HUES64 (cell line): ENCODE results near the gene KCNQ1.
"Not testable (repeated sequence)": the region's sequence is repeated elsewhere in the genome, so short reads cannot be mapped to it uniquely, and the experiment has no call there.

Experiments
- H3K27ac ChIP-seq: 2 replicates; pipeline ENCODE4 v1.7.0; 2013; ENCODE audit warnings: low read depth, low read length, inconsistent platforms
- H3K27me3 ChIP-seq: 2 replicates; pipeline ENCODE4 v1.6.1; 2013; ENCODE audit warnings: mild to moderate bottlenecking, low read length; ENCODE audit not compliant: insufficient read depth
- H3K36me3 ChIP-seq: 2 replicates; pipeline ENCODE4 v1.6.1; 2013; ENCODE audit warnings: mild to moderate bottlenecking, low read length; ENCODE audit not compliant: insufficient read depth
- H3K4me1 ChIP-seq: 2 replicates; pipeline ENCODE4 v1.6.1; 2013; ENCODE audit warnings: mild to moderate bottlenecking, low read length, moderate library complexity; ENCODE audit not compliant: insufficient read depth
- H3K4me3 ChIP-seq: 2 replicates; pipeline ENCODE4 v1.5.1; 2013; ENCODE audit warnings: mild to moderate bottlenecking, low read length, moderate library complexity
- H3K9ac ChIP-seq: 2 replicates; pipeline ENCODE4 v1.6.1; 2013; ENCODE audit warnings: mild to moderate bottlenecking, low read depth, low read length
- H3K9me3 ChIP-seq: 2 replicates; pipeline ENCODE4 v1.6.1; 2013; ENCODE audit warnings: low read depth, low read length; ENCODE audit not compliant: insufficient read depth
- WGBS: fragments of 150-250, 120-280 bp; methylation state at CpG from one replicate; pipeline ENCODE4 v1.1.7; 2013; ENCODE audit warnings: missing lambda C conversion rate; 5-methylcytosine and 5-hydroxymethylcytosine counted together

The KCNQ1 gene

DNA sequence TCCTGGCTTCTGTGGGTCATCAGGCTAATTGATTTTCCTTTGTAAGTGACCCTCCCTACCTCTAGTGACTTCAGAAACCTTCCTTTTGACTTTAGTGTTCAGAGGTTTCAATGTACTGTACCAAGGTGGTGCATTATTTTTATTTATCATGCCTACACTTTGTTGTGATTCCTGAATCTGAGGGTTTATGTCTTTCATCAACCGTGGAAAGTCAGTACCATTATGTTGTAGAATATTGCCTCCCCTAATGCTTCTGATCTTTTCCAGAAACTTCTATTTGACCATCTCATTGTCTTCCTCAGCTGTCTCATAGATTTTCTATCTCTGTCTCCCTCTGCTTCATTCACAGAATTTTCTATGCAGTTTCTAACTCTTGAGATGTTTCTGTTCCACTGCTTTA lies 149.5 kb downstream of the KCNQ1 start:
- 100% methylated on average over 1 of the region's 1 CpG for WGBS
- H3K27me3 ChIP-seq, result peaks cover 97% of the 10 kb centered on the region

DNA sequence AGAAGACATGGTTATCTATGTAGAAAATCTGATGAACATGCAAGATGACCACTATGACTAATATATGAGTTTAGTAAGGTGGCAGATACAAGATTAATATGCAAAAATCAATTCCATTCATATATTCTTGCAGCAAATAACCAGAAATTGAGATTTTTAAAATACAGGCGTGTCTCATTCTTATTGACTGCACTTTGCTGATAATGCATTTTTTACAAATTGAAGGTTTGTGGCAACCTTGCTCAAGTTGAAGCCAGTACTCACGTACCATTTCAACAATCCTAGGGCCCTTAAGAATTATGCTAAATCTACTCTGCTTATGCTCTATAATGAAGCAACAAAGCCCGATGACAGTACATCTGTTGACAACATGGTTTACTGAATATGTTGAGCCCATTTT lies 150.4 kb downstream of the KCNQ1 start:
- no peak overlapping the region for H3K27ac ChIP-seq
- H3K9me3 ChIP-seq, result peaks cover 33% of the 10 kb centered on the region
- H3K27me3 ChIP-seq, result peaks cover 97% of the 10 kb centered on the region
- no peaks in the 10 kb centered on the region for H3K36me3 ChIP-seq
- no peaks in the 10 kb centered on the region for H3K4me1 ChIP-seq
- 94% methylated on average over 3 of the region's 3 CpGs for WGBS
- H3K4me3 ChIP-seq, result no peak overlapping the region
- H3K9ac ChIP-seq, result no peak overlapping the region

More for the DNA sequence above, 149.5 kb downstream of the KCNQ1 start:
- Histone ChIP-seq H3K9me3 (peaks cover 27% of the 10 kb centered on the region), H3K4me3 (no peak overlapping the region), H3K27ac (no peak overlapping the region), H3K4me1 (no peaks in the 10 kb centered on the region), H3K9ac (no peak overlapping the region), H3K36me3 (no peaks in the 10 kb centered on the region)

DNA sequence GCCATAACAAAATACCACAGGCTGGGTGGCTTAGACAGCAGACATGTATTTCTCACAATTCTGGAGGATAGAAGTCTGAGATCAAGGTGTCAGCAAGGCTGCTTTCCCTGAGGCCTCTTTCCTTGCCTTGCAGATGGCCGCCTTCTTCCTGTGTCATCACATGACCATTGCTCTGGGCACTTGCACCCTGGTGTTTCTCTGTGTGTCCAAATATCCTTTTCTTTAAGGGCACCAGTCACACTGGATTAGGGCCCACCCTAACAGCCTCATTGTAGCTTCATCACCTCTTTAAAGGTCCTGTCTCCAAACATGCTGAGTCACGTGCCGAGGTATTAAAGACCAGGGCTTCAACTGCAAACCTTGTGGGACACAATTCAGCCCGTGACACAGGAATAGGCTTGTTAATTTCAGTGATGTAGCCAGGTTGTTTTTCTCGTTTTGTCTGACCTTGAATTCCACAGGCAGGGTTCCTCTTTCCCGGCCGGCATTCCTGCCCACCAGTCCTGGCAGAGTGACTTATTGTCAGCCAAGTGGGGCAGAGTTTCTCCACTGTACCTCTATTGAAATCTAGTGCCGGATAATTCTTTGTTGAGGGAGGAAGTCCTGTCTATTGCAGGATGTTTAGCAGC lies 154.9 kb downstream of the KCNQ1 start:
- Histone ChIP-seq H3K9ac (no peak overlapping the region), H3K27ac (no peak overlapping the region), H3K27me3 (peaks cover 91% of the 10 kb centered on the region), H3K4me3 (no peak overlapping the region), H3K4me1 (no peaks in the 10 kb centered on the region), H3K36me3 (no peaks in the 10 kb centered on the region), H3K9me3 (peaks cover 24% of the 10 kb centered on the region)
- 89% methylated on average over 8 of the region's 8 CpGs for WGBS

DNA sequence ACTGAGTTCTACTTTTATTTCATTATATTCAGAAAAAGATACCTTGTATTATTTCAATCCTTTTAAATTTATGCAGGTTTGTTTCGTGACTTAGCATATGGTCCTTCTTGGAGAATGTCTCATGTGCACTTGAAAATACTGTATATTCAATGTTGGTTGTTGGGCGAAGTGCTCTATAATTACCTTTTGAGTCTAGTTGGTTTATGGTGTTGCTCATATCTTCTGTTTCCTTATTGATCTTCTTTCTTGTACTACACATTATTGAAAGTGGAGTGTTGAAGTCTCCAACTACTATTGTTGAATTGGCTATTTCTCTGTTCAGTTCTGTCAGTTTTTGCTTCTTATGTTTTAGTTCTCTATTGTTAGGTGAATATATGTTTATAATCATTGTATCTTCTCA lies 164.5 kb downstream of the KCNQ1 start:
- H3K9ac ChIP-seq, result no peak overlapping the region
- H3K27ac ChIP-seq, result no peak overlapping the region
- WGBS, result 100% methylated on average over 2 of the region's 2 CpGs
- peaks cover 24% of the 10 kb centered on the region for H3K9me3 ChIP-seq
- H3K4me3 ChIP-seq, result no peak overlapping the region
- peaks cover 91% of the 10 kb centered on the region for H3K27me3 ChIP-seq
- H3K36me3 ChIP-seq, result no peaks in the 10 kb centered on the region
- no peaks in the 10 kb centered on the region for H3K4me1 ChIP-seq

DNA sequence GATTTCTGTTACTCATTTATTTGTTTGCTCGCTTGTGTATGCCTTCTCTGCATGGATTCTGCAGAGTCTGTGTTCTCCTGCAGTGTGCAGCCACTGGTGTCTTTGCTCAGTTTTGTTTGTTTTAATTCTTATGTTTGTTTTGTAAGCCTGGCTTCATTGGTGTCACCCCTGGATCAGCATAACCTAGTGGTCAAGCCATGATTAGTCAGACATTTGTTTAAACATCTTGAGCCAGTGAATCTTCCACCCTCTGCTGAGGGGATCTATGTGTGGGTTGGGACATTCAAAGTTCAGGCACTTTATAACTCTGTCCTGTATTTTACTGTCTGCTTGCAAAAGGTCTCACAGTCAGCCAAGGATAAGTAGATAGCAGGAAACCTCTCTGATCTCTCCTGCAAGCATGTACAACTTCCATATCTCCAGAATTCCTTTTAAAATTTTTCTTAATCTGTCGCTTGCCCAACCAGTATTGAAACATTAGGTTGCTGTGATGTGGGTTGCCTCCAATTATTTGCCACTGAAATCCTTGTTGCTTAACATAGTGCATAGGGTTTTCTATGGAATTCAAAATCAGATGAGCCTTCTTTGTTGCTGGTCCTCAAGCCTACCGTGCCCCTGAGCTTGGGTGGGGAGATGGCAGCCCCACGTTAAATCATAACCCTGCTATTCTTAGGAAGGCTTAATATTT lies 168.2 kb downstream of the KCNQ1 start:
- H3K27me3 ChIP-seq, result peaks cover 96% of the 10 kb centered on the region
- WGBS, result 85% methylated on average over 4 of the region's 4 CpGs
- no peak overlapping the region for H3K4me3 ChIP-seq
- H3K4me1 ChIP-seq, result no peaks in the 10 kb centered on the region
- no peak overlapping the region for H3K27ac ChIP-seq
- peaks cover 36% of the 10 kb centered on the region for H3K9me3 ChIP-seq
- H3K9ac ChIP-seq, result no peak overlapping the region
- H3K36me3 ChIP-seq, result no peaks in the 10 kb centered on the region

DNA sequence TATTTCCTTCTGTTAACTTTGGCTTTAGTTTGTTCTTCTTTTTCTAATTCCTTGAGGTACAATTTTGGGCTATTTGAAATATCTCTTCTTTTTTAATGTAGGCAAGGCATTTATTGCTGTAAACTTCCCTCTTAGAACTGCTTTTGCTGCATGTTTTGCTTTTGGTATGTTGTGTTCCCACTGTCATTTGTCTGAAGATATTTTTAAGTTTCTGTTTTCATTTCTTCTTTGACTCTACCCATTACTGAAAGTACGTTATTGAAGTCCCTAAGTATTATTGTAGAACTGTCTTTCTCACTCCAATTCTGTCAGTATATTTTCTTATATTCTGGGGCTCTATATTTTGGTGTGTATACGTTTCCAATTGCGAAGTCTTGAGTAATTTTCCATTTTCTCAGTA lies 177.1 kb downstream of the KCNQ1 start:
- Histone ChIP-seq H3K4me1 (no peaks in the 10 kb centered on the region), H3K9ac (no peak overlapping the region), H3K27ac (no peak overlapping the region), H3K9me3 (peaks cover 67% of the 10 kb centered on the region), H3K27me3 (peaks cover 73% of the 10 kb centered on the region), H3K36me3 (no peaks in the 10 kb centered on the region), H3K4me3 (no peak overlapping the region)
- no CpG with 5 or more reads among the region's 3 CpGs for WGBS

DNA sequence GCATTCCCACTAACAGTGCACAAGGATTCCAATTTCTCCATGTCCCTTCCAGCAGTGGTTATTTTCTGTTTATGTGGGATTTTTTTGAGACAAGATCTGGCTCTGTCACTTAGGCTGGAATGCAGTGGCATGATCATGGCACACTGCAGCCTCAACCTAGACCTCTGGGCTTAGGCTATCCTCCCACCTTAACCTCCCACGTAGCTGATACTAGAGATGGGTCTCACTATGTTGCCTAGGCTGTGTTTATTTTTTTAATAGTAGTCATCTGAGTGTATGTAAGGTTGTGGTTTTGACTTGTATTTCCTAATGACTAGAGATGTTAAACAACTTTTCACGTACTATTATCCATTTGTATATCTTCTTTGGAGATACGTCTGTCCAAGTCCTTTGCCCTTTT lies 180.4 kb downstream of the KCNQ1 start:
- Histone ChIP-seq H3K27ac (no peak overlapping the region), H3K4me1 (no peaks in the 10 kb centered on the region), H3K9ac (no peak overlapping the region), H3K9me3 (peaks cover 80% of the 10 kb centered on the region), H3K36me3 (no peaks in the 10 kb centered on the region), H3K27me3 (peaks cover 73% of the 10 kb centered on the region), H3K4me3 (no peak overlapping the region)
- 0% methylated on average over 1 of the region's 3 CpGs for WGBS

DNA sequence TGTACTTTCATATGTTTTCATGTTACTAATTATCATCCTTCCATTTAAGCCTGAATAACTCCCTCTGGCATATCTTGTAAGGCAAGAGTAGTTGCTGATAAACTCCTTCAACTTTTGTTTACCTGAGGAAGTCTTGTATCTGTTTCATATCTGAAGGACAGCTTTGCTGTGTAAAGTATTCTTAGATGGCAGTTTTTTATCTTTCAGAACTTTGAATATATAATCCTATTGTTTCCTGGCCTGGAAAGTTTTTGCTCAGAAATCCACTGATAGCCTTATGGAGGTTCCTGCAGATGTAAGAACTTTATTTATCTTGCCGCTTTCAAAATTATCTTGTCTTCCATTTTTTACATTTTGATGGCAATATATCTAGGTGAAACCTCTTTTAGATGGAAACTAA lies 185.9 kb downstream of the KCNQ1 start:
- H3K27me3 ChIP-seq, result peaks cover 40% of the 10 kb centered on the region
- no peak overlapping the region for H3K4me3 ChIP-seq
- H3K4me1 ChIP-seq, result no peaks in the 10 kb centered on the region
- no peak overlapping the region for H3K9ac ChIP-seq
- WGBS, result no CpG with 5 or more reads among the region's 1 CpG
- peaks cover 79% of the 10 kb centered on the region for H3K9me3 ChIP-seq
- H3K36me3 ChIP-seq, result no peaks in the 10 kb centered on the region
- no peak overlapping the region for H3K27ac ChIP-seq

DNA sequence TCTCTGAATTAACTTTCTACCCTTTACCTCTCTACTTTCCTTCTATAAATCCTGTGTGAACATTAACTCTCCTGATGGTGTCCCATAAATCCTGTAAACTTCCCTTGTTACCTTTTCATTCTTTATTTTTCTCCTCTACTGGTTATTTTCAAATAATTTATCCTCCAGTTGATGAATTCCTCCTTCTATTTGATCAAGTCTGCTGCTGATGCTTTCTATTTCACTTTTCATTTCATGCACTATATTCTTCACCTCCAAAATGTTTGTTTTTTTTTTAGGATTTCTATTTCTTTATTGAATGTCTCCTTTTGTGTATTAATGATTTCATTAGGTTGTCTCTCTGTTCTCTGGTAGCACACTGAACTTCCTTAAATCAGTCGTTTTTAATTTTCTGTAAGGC lies 186.4 kb downstream of the KCNQ1 start:
- 91% methylated on average over 1 of the region's 1 CpG for WGBS
- H3K9ac ChIP-seq, result no peak overlapping the region

DNA sequence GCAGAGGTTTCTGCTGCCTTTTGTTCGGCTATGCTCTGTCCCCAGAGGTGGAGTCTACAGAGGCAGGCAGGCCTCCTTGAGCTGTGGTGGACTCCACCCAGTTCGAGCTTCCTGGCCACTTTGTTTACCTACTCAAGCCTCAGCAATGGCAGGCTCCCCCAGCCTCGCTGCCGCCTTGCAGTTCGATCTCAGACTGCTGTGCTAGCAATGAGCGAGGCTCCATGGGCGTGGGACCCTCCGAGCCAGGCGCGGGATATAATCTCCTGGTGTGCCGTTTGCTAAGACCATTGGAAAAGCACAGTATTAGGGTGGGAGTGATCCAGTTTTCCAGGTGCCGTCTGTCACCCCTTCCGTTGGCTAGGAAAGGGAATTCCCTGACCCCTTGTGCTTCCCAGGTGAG lies 195.0 kb downstream of the KCNQ1 start:
- not testable (repeated sequence) for H3K4me1 ChIP-seq, H3K4me3 ChIP-seq, H3K9ac ChIP-seq, H3K36me3 ChIP-seq, H3K27ac ChIP-seq
- peaks cover 60% of the 10 kb centered on the region for H3K9me3 ChIP-seq
- peaks cover 15% of the 10 kb centered on the region for H3K27me3 ChIP-seq
- WGBS, result 94% methylated on average over 13 of the region's 13 CpGs

More for the DNA sequence above, 186.4 kb downstream of the KCNQ1 start:
- Histone ChIP-seq H3K27me3 (peaks cover 36% of the 10 kb centered on the region), H3K4me1 (no peaks in the 10 kb centered on the region), H3K36me3 (no peaks in the 10 kb centered on the region), H3K4me3 (no peak overlapping the region), H3K27ac (no peak overlapping the region), H3K9me3 (peaks cover 76% of the 10 kb centered on the region)

DNA sequence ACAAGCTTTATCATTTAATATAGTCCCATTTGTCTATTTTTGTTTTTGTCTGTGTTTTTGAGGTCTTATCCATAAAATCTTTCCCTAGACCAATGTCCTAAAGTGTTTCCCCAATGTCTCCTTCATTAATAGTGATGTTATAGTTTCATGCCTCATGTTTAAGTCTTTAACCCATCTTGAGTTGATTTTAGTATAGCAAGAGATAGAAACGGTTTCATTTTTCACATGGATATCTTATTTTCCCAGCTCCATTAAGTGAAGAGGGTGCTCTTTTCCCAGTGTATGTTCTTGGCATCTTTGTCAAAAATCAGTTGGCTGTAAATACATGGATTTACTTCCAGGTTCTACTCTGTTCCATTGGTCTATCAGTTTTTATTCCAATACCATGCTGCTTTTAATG lies 196.8 kb downstream of the KCNQ1 start:
- Histone ChIP-seq H3K27me3 (peaks cover 15% of the 10 kb centered on the region), H3K27ac (no peak overlapping the region), H3K9ac (no peak overlapping the region), H3K4me3 (no peak overlapping the region), H3K4me1 (no peaks in the 10 kb centered on the region), H3K36me3 (peaks cover 3% of the 10 kb centered on the region; the same call in 1 of the 2 replicates), H3K9me3 (peaks cover 79% of the 10 kb centered on the region)
- 100% methylated on average over 1 of the region's 1 CpG for WGBS
